MCF 10A (cell line): ENCODE data around the gene NFIA. TPM values are rescaled to one million over a fixed set of nuclear protein-coding genes. Genes with fewer than 3 reads are reported as not detected.

ENCODE experiments used
- BruUV-seq: library from RNA; stranded (reverse); fragments of 400-500 nt; replicated peaks from 2 replicates; lab custom pipeline; 2021; lab: Mats Ljungman, UMichigan
- CTCF ChIA-PET: fragments of 300-600 bp; sonication (Branson Sonifier 250); formaldehyde crosslinking; extraction: SDS; loops from one replicate; lab custom pipeline; 2021; ENCODE audit warnings: antibody characterized with exemption, inconsistent platforms; lab: Yijun Ruan, JAX
- POLR2A ChIA-PET: fragments of 300-600, 350-650 bp; sonication (Branson Sonifier 250); formaldehyde crosslinking; extraction: SDS; loops from one replicate; lab custom pipeline; 2020; ENCODE audit warnings: antibody characterized with exemption, inconsistent platforms; lab: Yijun Ruan, JAX
- DNase-seq: peaks from one replicate; pipeline ENCODE4 v3.0.0-alpha.2; 2018; ENCODE audit not compliant: unreplicated experiment
- H3K27ac Mint-ChIP-seq: one replicate; pipeline ENCODE4 v1.8.0; 2022; ENCODE audit warnings: mild to moderate bottlenecking, low read depth, mixed read lengths; ENCODE audit not compliant: unreplicated experiment
- H3K27me3 Mint-ChIP-seq: one replicate; pipeline ENCODE4 v1.8.0; 2022; ENCODE audit warnings: mixed read lengths; ENCODE audit not compliant: insufficient read depth, unreplicated experiment
- H3K36me3 Mint-ChIP-seq: one replicate; pipeline ENCODE4 v1.8.0; 2022; ENCODE audit warnings: mild to moderate bottlenecking, moderate library complexity, mixed read lengths; ENCODE audit not compliant: insufficient read depth, unreplicated experiment
- H3K4me1 Mint-ChIP-seq: one replicate; pipeline ENCODE4 v1.8.0; 2022; ENCODE audit warnings: mixed read lengths; ENCODE audit not compliant: insufficient read depth, unreplicated experiment
- H3K4me3 Mint-ChIP-seq: one replicate; pipeline ENCODE4 v1.8.0; 2022; ENCODE audit warnings: mild to moderate bottlenecking, moderate library complexity, mixed read lengths; ENCODE audit not compliant: unreplicated experiment
- H3K9me3 Mint-ChIP-seq: one replicate; pipeline ENCODE4 v1.8.0; 2022; ENCODE audit warnings: mixed read lengths; ENCODE audit not compliant: unreplicated experiment
- intact Hi-C: fragments of 100-400 bp; cut with micrococcal nuclease; formaldehyde crosslinking; loops from 2 replicates; pipeline ENCODE4 v1.14.1; 2022
- total RNA-seq: library from RNA; stranded (reverse); gene quantifications from 2 replicates; pipeline ENCODE4 v1.2.3, GENCODE V29; 2022
- TF ChIP-seq, protein P1 (sequence below): fragments of 200-600 bp; IDR thresholded peaks from one replicate; pipeline ENCODE4 v1.8.0; 2022; ENCODE audit warnings: antibody characterized with exemption, mild to moderate bottlenecking; ENCODE audit not compliant: unreplicated experiment

NFIA gene
- total RNA-seq, 1 experiment from 2014 or later: 54.8 TPM

DNA sequence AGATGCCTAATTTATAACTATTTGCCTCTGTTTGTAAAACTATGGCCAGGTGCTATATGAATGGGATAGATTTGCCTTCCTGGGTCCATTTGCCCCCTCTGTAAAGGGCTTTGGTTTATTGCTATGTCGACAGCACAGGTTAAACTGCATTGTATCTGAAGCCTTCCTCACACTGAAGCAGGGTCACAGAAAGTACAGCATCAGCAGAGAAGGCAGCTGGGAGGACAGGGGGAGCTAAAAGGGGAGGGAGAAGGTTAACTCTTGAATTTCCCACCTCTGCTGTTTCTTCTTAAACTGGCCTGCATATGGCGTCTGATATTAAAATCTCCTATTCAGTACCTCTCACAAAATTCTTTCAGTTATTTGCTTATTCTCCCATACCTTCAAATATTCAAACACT lies 345.1 kb downstream of the NFIA start:
- intact Hi-C loops: no loop called here
- H3K27ac Mint-ChIP-seq: no peak overlapping the region

GRCh38 chr1:61428146-61428545 lies 345.8 kb downstream of the NFIA start:
- no TSS peak for BruUV-seq
- no peak for DNase-seq
- peaks cover 19% of the 10 kb centered on the region for H3K36me3 Mint-ChIP-seq
- intact Hi-C loops: no loop called here
- H3K9me3 Mint-ChIP-seq: no peaks in the 10 kb centered on the region
- TF ChIP-seq, protein P1, sequence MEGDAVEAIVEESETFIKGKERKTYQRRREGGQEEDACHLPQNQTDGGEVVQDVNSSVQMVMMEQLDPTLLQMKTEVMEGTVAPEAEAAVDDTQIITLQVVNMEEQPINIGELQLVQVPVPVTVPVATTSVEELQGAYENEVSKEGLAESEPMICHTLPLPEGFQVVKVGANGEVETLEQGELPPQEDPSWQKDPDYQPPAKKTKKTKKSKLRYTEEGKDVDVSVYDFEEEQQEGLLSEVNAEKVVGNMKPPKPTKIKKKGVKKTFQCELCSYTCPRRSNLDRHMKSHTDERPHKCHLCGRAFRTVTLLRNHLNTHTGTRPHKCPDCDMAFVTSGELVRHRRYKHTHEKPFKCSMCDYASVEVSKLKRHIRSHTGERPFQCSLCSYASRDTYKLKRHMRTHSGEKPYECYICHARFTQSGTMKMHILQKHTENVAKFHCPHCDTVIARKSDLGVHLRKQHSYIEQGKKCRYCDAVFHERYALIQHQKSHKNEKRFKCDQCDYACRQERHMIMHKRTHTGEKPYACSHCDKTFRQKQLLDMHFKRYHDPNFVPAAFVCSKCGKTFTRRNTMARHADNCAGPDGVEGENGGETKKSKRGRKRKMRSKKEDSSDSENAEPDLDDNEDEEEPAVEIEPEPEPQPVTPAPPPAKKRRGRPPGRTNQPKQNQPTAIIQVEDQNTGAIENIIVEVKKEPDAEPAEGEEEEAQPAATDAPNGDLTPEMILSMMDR: no peak
- H3K4me3 Mint-ChIP-seq: no peak overlapping the region
- no peak overlapping the region for H3K27ac Mint-ChIP-seq
- ChIA-PET CTCF (no interaction called here), POLR2A (interaction anchor here (0.7 kb wide), 1 partner anchor 919 kb away, joined by 3 read pairs; no protein-coding TSS in a partner anchor)
- H3K27me3 Mint-ChIP-seq: no peaks in the 10 kb centered on the region
- no peaks in the 10 kb centered on the region for H3K4me1 Mint-ChIP-seq

More for the DNA sequence above, 345.1 kb downstream of the NFIA start:
- no TSS peak for BruUV-seq
- ChIA-PET CTCF (no interaction called here), POLR2A (no interaction called here)
- TF ChIP-seq, protein P1: no peak
- Mint-ChIP-seq H3K36me3 (peaks cover 14% of the 10 kb centered on the region), H3K4me1 (no peaks in the 10 kb centered on the region), H3K9me3 (no peaks in the 10 kb centered on the region), H3K27me3 (no peaks in the 10 kb centered on the region), H3K4me3 (no peak overlapping the region)
- DNase-seq: no peak

- intact Hi-C loops: no loop called here
- Mint-ChIP-seq H3K4me1 (peaks cover 21% of the 10 kb centered on the region), H3K9me3 (no peaks in the 10 kb centered on the region), H3K4me3 (no peak overlapping the region), H3K27ac (no peak overlapping the region), H3K36me3 (peaks cover 12% of the 10 kb centered on the region), H3K27me3 (no peaks in the 10 kb centered on the region)
- TF ChIP-seq, protein P1: no peak
- DNase-seq: no peak
- no TSS peak for BruUV-seq
- ChIA-PET CTCF (interaction anchor here (0.5 to 1.4 kb wide), 5 partner anchors 19 to 583 kb away, joined by 3 to 6 read pairs (median 3); no protein-coding TSS in a partner anchor), POLR2A (interaction anchor here (0.6 to 1.3 kb wide), 5 partner anchors 9 to 382 kb away, joined by 3 to 4 read pairs (median 3); no protein-coding TSS in a partner anchor)
Measured at GRCh38 chr1:61432616-61433388, 350.4 kb downstream of the NFIA start.

- Mint-ChIP-seq H3K4me1 (peaks cover 21% of the 10 kb centered on the region), H3K4me3 (no peak overlapping the region), H3K36me3 (peaks cover 12% of the 10 kb centered on the region), H3K27me3 (no peaks in the 10 kb centered on the region), H3K9me3 (no peaks in the 10 kb centered on the region), H3K27ac (no peak overlapping the region)
- no TSS peak for BruUV-seq
- TF ChIP-seq, protein P1: no peak
- intact Hi-C loops: no loop called here
- POLR2A ChIA-PET: interaction anchor here (1.1 to 1.3 kb wide), 3 partner anchors 9 to 383 kb away, joined by 3 to 4 read pairs (median 3); no protein-coding TSS in a partner anchor
- DNase-seq: no peak
- CTCF ChIA-PET: interaction anchor here (0.6 to 1.4 kb wide), 2 partner anchors 19 to 112 kb away, joined by 3 to 5 read pairs; no protein-coding TSS in a partner anchor
Measured at GRCh38 chr1:61433646-61434045, 351.3 kb downstream of the NFIA start.
